BJ (cell line): Measurements from ENCODE around the gene SCAI. TPM values are rescaled to one million over a fixed set of nuclear protein-coding genes. Genes with fewer than 3 reads are reported as not detected.
"Not testable (repeated sequence)": the region's sequence is repeated elsewhere in the genome, so short reads cannot be mapped to it uniquely, and the experiment has no call there.

Experiments used
- CTCF ChIA-PET: fragments of 350-600 bp; formaldehyde crosslinking; extraction: SDS; loops from one replicate; lab custom pipeline; 2021; ENCODE audit warnings: antibody characterized with exemption, inconsistent platforms; lab: Yijun Ruan, JAX
- POLR2A ChIA-PET: fragments of 300-600 bp; sonication (Branson Sonifier 250); formaldehyde crosslinking; extraction: SDS; loops from one replicate; lab custom pipeline; 2021; ENCODE audit warnings: antibody characterized with exemption; lab: Charles Lee
- DNase-seq: peaks from one replicate; pipeline ENCODE4 v3.0.0-alpha.2; 2011; ENCODE audit warnings: low read depth
- H3K27me3 ChIP-seq: 2 replicates; pipeline ENCODE4 v1.6.0; 2011; ENCODE audit warnings: low read length; ENCODE audit not compliant: control insufficient read depth, insufficient read depth
- H3K36me3 ChIP-seq: 2 replicates; pipeline ENCODE4 v1.5.1; 2011; ENCODE audit warnings: low read length; ENCODE audit not compliant: control insufficient read depth, insufficient read depth
- H3K4me3 ChIP-seq: 2 replicates; pipeline ENCODE4 v1.5.1; 2011; ENCODE audit warnings: low read depth, mild to moderate bottlenecking, control low read depth, low read length
- polyA plus RNA-seq: library from polyadenylated mRNA; depleted of rRNA; stranded (reverse); fragments of >200 nt; gene quantifications from 2 replicates; pipeline ENCODE4 v1.2.3, GENCODE V29; 2011
- TF ChIP-seq, protein P1 (sequence below): IDR thresholded peaks from 2 replicates; pipeline ENCODE4 v1.5.1; 2011; ENCODE audit warnings: low read depth, mild to moderate bottlenecking, control low read depth, inconsistent platforms, low read length, moderate library complexity; ENCODE audit not compliant: insufficient read depth

SCAI gene
- polyA plus RNA-seq, 1 experiment, result 2.0 TPM

DNA sequence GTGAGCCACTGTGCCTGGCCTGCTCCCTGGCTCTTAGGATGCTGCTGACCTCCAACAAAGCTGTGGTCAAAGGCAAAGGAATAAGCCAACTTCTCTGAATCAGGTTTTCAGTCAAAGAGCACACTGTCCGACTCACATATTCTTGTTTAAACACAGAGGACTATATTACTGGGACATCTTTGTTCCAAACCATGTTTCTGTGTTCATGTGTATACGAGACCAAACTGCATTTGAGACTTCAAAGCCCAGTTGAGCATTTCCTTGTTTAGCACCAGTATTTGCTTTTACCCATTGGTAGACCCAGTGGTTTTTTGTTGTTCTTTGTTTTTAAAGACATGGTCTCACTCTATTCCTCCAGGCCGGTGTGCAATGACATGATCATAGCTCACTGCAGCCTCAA, 100.2 kb downstream of the SCAI start:
- ChIA-PET CTCF (interaction anchor here (0.7 kb wide), 1 partner anchor 9 kb away, joined by 4 read pairs; no protein-coding TSS in a partner anchor), POLR2A (no interaction called here)
- no peak overlapping the region for H3K4me3 ChIP-seq
- H3K27me3 ChIP-seq, result no peaks in the 10 kb centered on the region
- TF ChIP-seq, protein P1, sequence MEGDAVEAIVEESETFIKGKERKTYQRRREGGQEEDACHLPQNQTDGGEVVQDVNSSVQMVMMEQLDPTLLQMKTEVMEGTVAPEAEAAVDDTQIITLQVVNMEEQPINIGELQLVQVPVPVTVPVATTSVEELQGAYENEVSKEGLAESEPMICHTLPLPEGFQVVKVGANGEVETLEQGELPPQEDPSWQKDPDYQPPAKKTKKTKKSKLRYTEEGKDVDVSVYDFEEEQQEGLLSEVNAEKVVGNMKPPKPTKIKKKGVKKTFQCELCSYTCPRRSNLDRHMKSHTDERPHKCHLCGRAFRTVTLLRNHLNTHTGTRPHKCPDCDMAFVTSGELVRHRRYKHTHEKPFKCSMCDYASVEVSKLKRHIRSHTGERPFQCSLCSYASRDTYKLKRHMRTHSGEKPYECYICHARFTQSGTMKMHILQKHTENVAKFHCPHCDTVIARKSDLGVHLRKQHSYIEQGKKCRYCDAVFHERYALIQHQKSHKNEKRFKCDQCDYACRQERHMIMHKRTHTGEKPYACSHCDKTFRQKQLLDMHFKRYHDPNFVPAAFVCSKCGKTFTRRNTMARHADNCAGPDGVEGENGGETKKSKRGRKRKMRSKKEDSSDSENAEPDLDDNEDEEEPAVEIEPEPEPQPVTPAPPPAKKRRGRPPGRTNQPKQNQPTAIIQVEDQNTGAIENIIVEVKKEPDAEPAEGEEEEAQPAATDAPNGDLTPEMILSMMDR, result no peak
- H3K36me3 ChIP-seq, result peaks cover 1% of the 10 kb centered on the region; the same call in 1 of the 2 replicates
- DNase-seq, result no peak

DNA sequence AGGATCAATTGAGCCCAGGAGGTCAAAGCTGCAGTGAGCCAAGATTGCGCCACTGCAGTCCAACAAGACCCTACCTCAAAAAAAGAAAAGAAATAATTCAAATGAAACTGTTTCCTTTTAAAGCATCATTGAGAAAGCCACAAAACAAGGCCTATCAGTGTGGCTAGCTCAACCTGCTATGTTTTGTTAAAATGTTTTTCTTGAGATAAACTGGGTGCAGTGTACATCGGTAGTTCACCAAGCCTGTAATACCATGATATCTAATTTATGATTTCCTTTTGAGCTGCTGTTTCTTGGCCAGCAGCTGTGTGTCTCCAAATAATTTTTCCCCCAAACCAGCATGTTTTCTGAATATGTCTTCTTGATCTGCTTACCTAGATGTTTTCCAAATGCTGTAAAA, 105.2 kb downstream of the SCAI start:
- no peak for DNase-seq
- ChIA-PET CTCF (interaction anchor here (1.2 kb wide), 1 partner anchor 16 kb away, joined by 3 read pairs; no protein-coding TSS in a partner anchor), POLR2A (no interaction called here)
- Histone ChIP-seq H3K36me3 (no peaks in the 10 kb centered on the region), H3K27me3 (no peaks in the 10 kb centered on the region), H3K4me3 (no peak overlapping the region)
- TF ChIP-seq, protein P1, result no peak

DNA sequence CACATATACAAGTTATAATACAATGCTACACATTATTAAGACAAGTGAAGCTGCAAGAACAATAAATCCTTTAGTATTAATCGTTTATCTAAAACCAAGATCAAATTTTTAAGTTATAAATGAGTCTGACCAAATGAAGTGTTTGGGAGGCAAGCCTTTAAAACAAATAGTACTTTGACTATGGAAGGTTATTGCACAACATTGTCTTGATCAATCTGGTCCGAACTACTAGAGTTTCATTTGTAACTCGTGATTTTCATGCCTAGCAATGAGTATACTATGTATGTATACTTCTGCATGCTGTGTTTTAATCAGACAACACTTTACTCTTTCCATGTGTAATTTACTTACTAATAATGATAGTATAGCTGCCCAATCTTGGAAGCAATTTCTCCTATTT, 115.3 kb downstream of the SCAI start:
- ChIA-PET CTCF (no interaction called here), POLR2A (no interaction called here)
- TF ChIP-seq, protein P1, result no peak
- DNase-seq, result no peak
- no peak overlapping the region for H3K4me3 ChIP-seq
- no peaks in the 10 kb centered on the region for H3K27me3 ChIP-seq
- no peaks in the 10 kb centered on the region for H3K36me3 ChIP-seq

DNA sequence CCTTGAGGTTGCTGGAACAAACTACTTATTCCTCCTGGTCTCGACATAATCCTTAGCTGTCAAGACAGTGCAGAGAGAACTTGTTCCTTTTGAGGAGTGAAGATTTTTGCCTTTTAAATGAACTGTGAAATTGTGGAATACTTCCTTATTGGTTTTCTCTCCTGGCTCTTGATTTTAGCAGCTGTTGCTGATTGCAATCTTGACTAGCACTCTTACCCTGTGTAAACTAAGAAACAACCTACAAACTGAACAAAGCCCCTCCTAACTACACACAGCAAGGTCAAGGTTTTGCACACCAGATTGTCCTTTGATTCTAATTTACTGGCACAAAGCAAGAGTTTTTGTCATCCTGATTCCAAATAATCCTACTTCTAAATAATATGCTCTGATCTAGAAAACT, 118.4 kb downstream of the SCAI start:
- POLR2A ChIA-PET, result no interaction called here
- no peak for DNase-seq
- Histone ChIP-seq H3K27me3 (no peaks in the 10 kb centered on the region), H3K36me3 (no peaks in the 10 kb centered on the region), H3K4me3 (no peak overlapping the region)
- TF ChIP-seq, protein P1, result no peak
- CTCF ChIA-PET, result no interaction called here

DNA sequence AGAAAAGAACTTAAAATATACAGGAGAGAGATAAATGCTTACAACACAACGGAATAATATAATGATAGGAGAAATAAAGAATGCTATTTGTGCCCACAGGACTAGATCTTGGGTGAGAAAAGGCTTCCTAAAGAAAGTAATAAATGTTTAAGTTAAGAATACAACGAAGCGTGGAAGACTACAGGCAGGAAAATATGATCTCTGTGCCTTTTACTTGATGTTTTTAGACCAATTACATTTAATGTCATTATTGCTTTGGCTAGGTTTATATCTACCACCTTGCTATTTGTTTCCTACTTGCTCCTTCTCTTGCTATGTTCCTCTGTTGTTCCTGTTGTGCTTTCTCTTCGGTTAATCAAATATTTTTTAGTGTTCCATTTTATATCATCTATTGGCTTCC, 122.3 kb downstream of the SCAI start:
- Histone ChIP-seq H3K27me3 (no peaks in the 10 kb centered on the region), H3K36me3 (no peaks in the 10 kb centered on the region), H3K4me3 (no peak overlapping the region)
- TF ChIP-seq, protein P1, result no peak
- DNase-seq, result no peak
- CTCF ChIA-PET, result no interaction called here
- POLR2A ChIA-PET, result no interaction called here

DNA sequence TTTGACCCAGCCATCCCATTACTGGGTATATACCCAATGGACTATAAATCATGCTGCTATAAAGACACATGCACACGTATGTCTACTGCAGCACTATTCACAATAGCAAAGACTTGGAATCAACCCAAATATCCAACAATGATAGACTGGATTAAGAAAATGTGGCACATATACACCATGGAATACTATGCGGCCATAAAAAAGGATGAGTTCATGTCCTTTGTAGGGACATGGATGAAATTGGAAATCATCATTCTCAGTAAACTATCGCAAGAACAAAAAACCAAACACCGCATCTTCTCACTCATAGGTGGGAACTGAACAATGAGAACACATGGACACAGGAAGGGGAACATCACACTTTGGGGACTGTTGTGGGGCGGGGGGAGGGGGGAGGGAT, 127.7 kb downstream of the SCAI start:
- H3K27me3 ChIP-seq, H3K36me3 ChIP-seq, H3K4me3 ChIP-seq, POLR2A ChIA-PET, DNase-seq, CTCF ChIA-PET: not testable (repeated sequence)

DNA sequence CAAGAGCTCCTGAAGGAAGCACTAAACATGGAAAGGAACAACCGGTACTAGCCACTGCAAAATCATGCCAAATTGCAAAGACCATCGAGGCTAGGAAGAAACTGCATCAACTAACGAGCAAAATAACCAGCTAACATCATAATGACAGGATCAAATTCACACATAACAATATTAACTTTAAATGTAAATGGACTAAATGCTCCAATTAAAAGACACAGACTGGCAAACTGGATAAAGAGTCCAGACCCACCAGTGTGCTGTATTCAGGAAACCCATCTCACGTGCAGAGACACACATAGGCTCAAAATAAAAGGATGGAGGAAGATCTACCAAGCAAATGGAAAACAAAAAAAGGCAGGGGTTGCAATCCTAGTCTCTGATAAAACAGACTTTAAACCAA, 131.3 kb downstream of the SCAI start:
- H3K4me3 ChIP-seq, DNase-seq, CTCF ChIA-PET, H3K27me3 ChIP-seq, POLR2A ChIA-PET, H3K36me3 ChIP-seq: not testable (repeated sequence)
